NCI-H69 (cell line): ENCODE data around the gene GPM6B.
"Not testable (repeated sequence)": the region's sequence is repeated elsewhere in the genome, so short reads cannot be mapped to it uniquely, and the experiment has no call there.

Source experiments
- DNase-seq: peaks from one replicate; lab custom pipeline; 2025; lab: John Stamatoyannopoulos, UW

GPM6B gene

GRCh38 chrX:13726583-13726982 is 90.3 kb downstream of the GPM6B start:
- not testable (repeated sequence) for DNase-seq

GRCh38 chrX:13724878-13725277 is 92.0 kb downstream of the GPM6B start:
- DNase-seq: not testable (repeated sequence)

- DNase-seq: peak; percentile 9
Observed at GRCh38 chrX:13721819-13722519, 94.9 kb downstream of the GPM6B start.

- DNase-seq: peak; percentile 11
Observed at GRCh38 chrX:13721371-13721770, 95.5 kb downstream of the GPM6B start.
